Right lung (tissue), 10 donors: Measurements from ENCODE around the gene KCNMA1. TPM values are rescaled to one million over a fixed set of nuclear protein-coding genes. Genes with fewer than 3 reads are reported as not detected.
"Not testable (repeated sequence)": the region's sequence is repeated elsewhere in the genome, so short reads cannot be mapped to it uniquely, and the experiment has no call there.

Experiments
- DNase-seq, 2 donors: peaks; one replicate each; pipeline ENCODE4 v3.0.0-alpha.2; 2013
- long read RNA-seq, 8 donors: transcript quantifications; one replicate each; lab custom pipeline, GENCODE V29; 2026
- polyA plus RNA-seq, 5 donors: library from polyadenylated mRNA; unstranded; fragments of 120-200 nt; gene quantifications; one replicate each; pipeline versions ENCODE4 v1.2.1 to v1.2.3, GENCODE V29; 2013; ENCODE audit warnings: inconsistent platforms in 1 of 5, low replicate concordance in 1 of 5; ENCODE audit not compliant: insufficient read length in 5 of 5, insufficient read depth in 1 of 5

The KCNMA1 gene
- polyA plus RNA-seq: 1 to 10 TPM; 3.8 to 4.6 (median 4.2) TPM
- long read RNA-seq, donor 1, partial matches to known transcripts: 0 of 1 reads
- long read RNA-seq, donor 1, other reads (novel, unspliced or antisense): 0 of 1 reads
- long read RNA-seq, donor 2: 0 reads
- long read RNA-seq, donor 3, partial matches to known transcripts: 0 of 1 reads
- long read RNA-seq, donor 3, other reads (novel, unspliced or antisense): 0 of 1 reads
- long read RNA-seq, donor 4: 0 reads
- long read RNA-seq, donor 5: 0 reads
- long read RNA-seq, donor 6: 0 reads
- long read RNA-seq, donor 7: 0 reads
- long read RNA-seq, donor 8: 0 reads

DNA sequence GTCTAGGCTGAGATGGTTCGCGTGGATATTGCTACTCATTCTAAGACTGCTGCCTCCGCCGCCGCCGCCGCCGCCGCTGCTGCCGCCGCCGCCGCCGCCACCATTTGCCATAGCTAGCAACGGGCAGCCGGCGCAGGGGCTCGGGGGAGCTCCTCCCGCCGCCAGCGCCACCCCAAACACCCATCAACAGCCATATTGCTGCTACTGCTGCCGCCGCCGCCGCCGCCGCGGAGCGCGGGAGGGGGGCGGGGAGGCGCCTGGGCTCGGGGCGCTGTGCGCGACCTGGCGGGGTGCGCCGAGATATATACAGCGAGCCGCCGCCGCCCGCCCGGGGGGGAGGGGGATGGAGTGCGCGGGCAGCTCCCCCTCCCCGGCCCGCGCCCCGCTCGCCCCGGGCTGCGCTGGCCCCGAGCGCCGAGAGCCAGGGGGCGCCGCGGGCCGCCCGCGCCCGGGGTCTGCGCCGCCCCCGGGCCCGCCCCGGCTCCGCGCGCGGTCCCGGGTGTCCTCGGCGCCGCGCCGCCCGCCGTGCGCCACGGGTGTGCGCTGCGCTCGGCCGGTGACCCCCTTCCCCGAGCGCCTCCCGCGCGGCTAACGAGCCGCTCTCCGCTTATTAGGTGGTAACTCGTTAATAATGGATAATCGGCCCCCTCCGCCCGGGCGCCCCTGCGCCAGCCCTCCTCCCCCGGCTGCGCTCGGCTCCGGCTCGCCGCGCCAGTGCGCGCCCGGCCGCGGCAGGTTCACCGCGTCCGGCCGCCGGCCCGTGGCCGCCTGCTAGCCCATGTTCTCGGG, at the start of gene KCNMA1:
Gene KCNMA1, minus strand, starts transcription at position 277 of the 789 bp plus-strand sequence.
- no peak for DNase-seq

DNA sequence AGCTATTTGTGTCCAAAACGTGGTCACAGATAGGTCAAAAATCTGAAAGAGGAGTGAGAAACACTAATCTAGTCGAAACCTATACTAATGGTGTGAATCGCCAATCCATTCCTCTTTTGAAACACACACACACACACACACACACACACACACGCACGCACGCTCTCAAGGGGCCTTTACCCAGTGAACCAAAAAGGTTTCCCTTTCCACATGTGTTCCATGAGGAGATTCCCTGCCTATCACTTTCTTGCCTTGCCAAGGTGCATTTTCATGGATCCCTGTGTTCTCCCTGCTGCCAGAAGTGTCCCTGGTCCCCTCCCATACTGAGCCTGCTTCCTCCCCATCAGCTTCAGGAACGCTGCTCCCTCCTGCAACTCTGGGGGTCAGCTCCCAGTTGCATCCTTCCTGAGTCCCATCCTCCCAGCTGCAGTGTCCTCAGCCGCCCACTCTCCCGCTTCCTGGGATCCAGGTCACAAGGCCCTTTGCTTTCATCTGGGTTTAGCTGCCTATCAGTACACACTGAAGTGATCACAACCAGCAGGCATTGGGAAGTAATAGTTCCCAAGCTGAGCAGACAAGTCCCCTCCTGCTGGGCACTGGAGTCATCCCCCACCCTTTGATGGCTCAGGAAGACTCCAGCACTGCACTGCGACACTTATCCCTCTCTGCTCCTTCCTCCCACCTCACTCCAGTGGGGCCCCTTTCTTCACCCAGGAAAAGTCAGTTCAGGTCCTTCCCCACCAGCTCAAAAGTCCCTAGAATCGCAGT, 49.2 kb upstream of the KCNMA1 start:
- no peak for DNase-seq

DNA sequence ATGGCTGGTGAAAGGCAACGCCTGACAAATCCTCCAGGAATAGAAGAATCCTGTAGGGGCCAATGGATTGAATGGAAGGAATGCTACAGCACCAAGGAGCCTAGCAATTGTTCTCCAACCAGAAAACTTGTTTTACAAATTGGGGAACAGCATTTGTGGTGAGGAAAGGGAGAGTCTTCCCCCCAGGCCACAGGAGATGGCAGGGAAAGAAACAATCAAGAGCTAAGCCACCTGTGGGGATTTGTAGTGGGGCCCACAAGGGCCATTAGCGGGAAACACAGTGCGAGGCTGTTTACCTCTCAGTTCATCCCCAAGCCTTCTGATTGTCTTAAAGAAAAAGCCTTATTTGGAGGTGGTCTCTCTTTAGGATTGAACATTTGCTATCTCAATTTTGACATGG, 48.5 kb upstream of the KCNMA1 start:
- DNase-seq: no peak

DNA sequence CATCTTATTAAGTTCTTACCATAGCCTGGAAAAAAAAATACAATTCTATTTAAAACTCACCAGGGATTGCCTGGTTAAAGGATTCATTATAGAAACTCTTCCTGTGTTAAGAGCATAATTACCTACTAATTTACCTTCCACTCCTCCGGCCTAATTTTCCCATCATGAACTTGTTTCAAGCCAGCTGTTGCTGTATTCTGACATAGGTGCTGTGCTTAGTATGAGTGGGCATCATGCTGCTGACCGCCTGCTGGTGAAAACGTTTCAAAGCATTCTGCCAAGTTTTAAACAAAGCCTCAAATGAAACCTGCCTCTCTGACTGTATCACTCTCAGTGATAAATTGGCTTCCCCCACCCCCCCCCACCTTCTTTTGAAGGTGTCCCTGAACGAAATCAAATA, 47.8 kb upstream of the KCNMA1 start:
- no peak for DNase-seq

DNA sequence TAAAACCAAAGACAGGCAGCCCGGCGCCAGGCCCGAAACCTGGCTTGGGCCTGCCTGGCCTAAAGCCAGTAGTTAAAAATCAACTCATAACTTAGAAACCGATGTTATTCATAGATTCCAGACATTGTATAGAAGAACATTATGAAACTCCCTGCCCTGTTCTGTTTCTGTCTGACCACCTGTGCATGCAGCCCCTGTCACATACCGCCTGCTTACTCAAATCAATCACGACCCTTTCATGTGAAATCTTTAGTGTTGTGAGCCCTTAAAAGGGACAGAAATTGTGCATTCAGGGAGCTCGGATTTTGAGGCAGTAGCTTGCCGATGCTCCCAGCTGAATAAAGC, 45.5 kb upstream of the KCNMA1 start:
- not testable (repeated sequence) for DNase-seq

DNA sequence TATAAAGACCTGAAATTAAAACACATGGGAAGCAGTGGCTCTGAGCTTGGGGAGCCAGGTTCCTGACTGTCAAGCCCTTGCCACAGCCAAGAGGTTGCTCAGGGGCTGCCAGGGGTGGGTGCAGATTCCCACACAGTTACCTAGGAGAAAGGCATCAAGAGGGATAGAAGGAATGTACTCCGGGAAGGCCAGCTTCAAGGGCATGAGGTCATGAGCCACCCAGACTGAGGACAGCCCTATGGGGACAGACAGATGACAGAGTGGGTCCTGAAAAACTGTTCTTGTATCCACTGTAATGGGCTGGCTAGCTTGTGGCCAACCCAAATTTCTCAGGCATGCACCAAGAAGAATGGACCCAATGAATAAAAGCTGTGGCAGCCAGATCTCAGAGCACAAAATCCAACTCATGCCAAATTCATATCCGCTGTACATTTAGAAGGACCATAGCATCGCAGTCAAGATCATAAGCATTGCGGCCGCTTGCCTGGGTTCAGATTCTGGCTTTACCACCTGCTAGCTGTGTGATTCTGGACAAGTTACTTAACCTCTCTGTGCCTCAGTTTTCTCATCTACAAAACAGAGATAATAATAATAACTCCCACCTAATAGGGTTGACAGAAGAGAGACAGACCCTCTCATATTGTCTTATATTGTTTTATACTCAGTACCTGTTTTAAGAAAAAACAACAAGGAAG, 44.9 kb upstream of the KCNMA1 start:
- DNase-seq: no peak

DNA sequence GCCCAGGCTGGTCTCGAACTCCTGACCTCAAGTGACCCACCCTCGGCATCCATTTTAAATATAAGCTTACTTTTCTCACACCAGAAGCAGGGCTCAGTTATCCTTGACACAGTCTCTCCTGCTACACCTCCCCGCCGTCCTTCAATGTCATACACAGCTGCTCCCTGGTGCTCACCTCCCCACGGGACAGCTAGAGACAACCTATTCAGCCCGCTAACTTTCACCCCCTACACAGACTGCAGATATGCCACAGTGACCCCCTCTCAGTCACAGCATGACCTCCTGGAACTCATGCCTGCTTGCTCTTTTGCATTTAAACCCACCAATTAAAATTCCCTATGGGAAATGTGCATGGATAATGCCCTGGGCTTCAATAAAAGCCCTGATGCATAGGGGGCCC, 44.2 kb upstream of the KCNMA1 start:
- no peak for DNase-seq

DNA sequence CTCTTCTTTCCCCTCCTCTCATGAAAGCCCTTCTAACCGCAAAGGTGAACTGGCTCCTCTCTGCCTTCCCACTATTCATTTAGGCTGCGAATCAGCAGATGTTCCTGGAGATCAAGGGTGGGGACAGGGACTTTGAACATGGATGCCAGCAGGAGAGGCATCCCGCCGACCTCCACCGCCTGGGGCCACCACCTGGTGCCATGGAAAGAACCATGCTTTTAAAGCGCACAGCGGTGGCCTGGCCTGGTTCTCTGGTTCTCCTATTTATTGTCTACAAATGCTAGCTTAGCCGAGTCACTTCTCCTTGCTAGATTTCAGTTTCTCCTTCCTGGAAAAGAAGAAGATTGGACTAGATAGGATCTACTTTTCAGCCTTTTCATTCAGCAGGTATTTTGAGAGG, 43.2 kb upstream of the KCNMA1 start:
- DNase-seq: no peak

GRCh38 chr10:77680065-77680464, 42.5 kb upstream of the KCNMA1 start:
- no peak for DNase-seq

- no peak for DNase-seq
These were observed 41.6 kb upstream of the KCNMA1 start for GRCh38 chr10:77679217-77679616.

- no peak for DNase-seq
These were observed 40.5 kb upstream of the KCNMA1 start for GRCh38 chr10:77678146-77678545.

DNA sequence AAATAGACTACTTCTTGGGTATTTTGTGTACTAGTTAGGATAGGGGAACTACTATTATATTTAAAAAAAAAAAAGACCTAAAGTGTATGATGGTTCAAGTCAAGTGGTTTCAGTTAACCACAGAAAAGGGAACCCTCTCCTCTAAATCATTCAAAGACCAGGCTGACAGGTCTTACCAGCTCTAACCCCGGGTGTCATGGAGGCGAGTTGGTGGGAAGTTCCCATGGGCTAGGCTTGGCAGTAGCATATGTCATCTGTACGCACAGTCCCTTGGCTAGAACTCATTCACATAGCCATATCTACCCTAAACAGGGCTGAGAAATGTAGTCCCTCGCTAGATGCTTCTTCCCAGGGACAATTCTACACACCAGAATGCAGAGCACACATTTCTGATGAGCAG, 37.7 kb upstream of the KCNMA1 start:
- DNase-seq: no peak

- DNase-seq: no peak
These were observed 36.0 kb upstream of the KCNMA1 start for GRCh38 chr10:77673515-77674140.

DNA sequence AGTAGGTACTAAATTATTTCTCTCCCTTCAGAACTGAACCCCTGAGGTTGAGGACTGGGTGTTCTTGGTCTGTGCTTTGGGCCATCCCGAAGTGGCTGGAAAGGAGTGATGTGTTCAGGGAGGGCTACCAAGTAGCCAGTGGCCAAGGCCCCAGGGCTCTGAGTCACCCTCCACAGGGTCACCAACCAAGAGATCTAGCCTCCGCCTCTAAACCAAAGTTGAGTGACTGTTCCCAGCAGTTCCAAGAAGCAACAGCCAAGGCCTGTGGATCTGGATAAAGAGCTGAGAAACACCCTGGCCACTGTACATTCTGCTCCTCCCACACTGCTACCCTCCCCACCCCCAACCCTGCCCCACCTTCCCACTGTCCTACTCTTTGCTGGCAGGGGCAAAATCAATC, 35.5 kb upstream of the KCNMA1 start:
- no peak for DNase-seq

- DNase-seq: peak in 1 of 2 donors; percentile 15
These were observed 34.1 kb upstream of the KCNMA1 start for GRCh38 chr10:77671594-77672252.

GRCh38 chr10:77670817-77671443, 33.3 kb upstream of the KCNMA1 start:
- DNase-seq: no peak

DNA sequence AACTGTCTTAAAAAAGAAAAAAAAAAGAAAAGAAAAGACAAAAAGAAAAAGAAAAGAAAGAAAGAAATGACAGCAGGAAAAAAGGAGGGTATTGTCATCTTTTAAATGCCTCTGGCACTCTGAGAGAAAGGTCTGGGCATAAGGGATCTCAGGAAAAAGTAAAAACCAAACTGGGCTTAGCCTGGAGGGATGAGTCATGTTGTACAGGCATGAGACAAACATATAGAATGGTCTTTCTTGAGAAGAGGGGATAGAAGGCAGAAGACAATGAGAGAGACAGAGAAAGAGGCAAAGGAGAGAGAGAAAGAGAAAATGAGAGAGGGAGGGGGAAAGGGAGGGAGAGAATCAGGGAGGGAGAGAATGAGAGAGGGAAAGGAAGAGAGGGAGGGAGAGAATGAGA, 32.3 kb upstream of the KCNMA1 start:
- DNase-seq: no peak

GRCh38 chr10:77667426-77668324, 30.1 kb upstream of the KCNMA1 start:
- DNase-seq: no peak

DNA sequence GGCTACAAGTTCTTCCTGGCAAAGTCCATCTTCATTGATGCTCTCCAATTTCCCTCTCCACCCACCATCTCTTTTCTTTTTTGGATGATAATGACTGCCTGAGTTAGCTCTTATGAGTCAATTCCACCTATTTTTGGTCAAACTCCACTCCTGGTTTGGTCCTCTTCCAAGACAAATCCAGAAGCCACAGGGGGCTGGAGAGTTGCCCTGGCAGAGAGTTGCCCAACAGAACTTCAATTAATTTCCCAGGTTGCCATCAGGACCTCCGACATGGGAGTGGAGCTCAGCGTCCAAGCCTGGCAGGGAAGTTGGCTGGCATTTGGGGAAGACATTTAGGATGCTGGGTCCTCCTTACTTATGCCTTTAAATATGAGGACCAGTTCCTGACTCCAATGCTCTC, 29.2 kb upstream of the KCNMA1 start:
- DNase-seq: no peak
